HEK293 (cell line): ENCODE measurements around the gene HSF2BP.

Experiments
- ZBTB17 ChIP-seq: fragments of 450-650 bp; formaldehyde crosslinking; IDR thresholded peaks from 2 replicates; pipeline ENCODE4 v1.5.1; 2016; ENCODE audit warnings: missing biosample characterization, missing genetic modification characterization
- ZBTB7A ChIP-seq: fragments of 450-650 bp; formaldehyde crosslinking; IDR thresholded peaks from 2 replicates; pipeline ENCODE4 v1.5.1; 2016; ENCODE audit warnings: low read depth, missing biosample characterization, missing genetic modification characterization
- ZNF138 ChIP-seq: fragments of 450-650 bp; formaldehyde crosslinking; IDR thresholded peaks from 2 replicates; pipeline ENCODE4 v1.5.1; 2016; ENCODE audit warnings: missing biosample characterization, missing genetic modification characterization, borderline replicate concordance
- ZNF146 ChIP-seq: fragments of 450-650 bp; formaldehyde crosslinking; IDR thresholded peaks from 2 replicates; pipeline ENCODE4 v1.5.1; 2016; ENCODE audit warnings: missing biosample characterization, missing genetic modification characterization
- ZNF248 ChIP-seq: fragments of 450-650 bp; formaldehyde crosslinking; IDR thresholded peaks from 2 replicates; pipeline ENCODE4 v1.5.1; 2017; ENCODE audit warnings: missing biosample characterization, missing genetic modification characterization
- TF ChIP-seq, protein P1 (sequence below): fragments of 450-650 bp; formaldehyde crosslinking; IDR thresholded peaks from 2 replicates; pipeline ENCODE4 v1.5.1; 2016; ENCODE audit warnings: missing biosample characterization, missing genetic modification characterization

DNA sequence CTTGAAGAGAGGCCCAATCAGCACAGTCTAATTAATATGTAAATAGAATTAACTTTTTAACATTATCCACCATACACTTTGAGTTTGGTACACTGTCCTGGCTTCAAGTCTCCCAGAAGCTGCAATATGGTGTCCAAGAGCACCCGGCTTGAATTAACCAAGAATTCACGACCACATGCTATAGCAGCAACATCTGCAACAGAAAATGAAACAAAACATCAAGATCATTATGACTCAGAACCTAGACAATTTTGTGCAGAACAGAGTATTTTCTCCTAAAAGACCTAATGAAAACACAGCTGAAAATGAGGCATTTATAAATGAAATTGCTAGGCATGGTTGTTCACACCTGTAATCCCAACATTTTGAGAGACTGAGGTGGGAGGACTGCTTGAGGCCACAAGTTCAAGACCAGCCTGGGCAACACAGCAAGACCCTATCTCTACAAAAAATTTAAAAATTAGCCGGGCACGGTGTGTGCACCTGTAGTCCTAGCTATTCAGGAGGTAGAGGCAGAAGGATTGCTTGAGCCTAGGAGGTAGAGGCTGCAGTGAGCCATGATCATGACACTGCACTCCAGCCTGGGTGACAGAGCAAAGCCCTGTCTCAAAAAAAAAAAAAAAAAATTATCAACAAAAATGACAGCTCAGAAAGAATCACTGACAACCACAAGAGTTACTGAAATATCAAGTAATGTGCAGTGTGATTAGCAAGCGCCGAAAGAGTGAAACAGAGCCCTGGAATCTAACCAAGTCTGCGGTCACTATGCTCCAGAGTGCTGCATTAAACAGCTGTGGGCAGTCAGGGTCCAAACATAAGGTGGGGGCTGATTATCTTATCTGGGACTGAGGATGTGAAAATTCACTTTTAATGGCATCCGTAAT is 45.3 kb downstream of the HSF2BP start:
- TF ChIP-seq, protein P1, sequence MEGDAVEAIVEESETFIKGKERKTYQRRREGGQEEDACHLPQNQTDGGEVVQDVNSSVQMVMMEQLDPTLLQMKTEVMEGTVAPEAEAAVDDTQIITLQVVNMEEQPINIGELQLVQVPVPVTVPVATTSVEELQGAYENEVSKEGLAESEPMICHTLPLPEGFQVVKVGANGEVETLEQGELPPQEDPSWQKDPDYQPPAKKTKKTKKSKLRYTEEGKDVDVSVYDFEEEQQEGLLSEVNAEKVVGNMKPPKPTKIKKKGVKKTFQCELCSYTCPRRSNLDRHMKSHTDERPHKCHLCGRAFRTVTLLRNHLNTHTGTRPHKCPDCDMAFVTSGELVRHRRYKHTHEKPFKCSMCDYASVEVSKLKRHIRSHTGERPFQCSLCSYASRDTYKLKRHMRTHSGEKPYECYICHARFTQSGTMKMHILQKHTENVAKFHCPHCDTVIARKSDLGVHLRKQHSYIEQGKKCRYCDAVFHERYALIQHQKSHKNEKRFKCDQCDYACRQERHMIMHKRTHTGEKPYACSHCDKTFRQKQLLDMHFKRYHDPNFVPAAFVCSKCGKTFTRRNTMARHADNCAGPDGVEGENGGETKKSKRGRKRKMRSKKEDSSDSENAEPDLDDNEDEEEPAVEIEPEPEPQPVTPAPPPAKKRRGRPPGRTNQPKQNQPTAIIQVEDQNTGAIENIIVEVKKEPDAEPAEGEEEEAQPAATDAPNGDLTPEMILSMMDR (tag by site-specific recombination), result no peak
- TF ChIP-seq ZBTB7A (tag by site-specific recombination), result no peak
- no peak for TF ChIP-seq ZNF138 (tag by site-specific recombination)
- TF ChIP-seq ZNF146 (tag by site-specific recombination), result no peak
- no peak for TF ChIP-seq ZNF248 (tag by site-specific recombination)
- no peak for TF ChIP-seq ZBTB17
